ENCODE measurements around the gene STK16.
"Not testable (repeated sequence)": the region's sequence is repeated elsewhere in the genome, so short reads cannot be mapped to it uniquely, and the experiment has no call there.

Gene STK16

GRCh38 chr2:219245148-219245898 is at the start of gene STK16, which contains the start of gene GLB1L:
Gene STK16, plus strand, starts transcription at chr2:219245479. Its CDS starts 521 bp downstream, at chr2:219246000.
Gene GLB1L, minus strand, starts transcription at chr2:219245444. Its CDS starts 1,871 bp downstream, at chr2:219243573.
- peak; percentile 87 for DNase-seq

- DNase-seq = no peak
These were observed 47.9 kb upstream of the STK16 start for GRCh38 chr2:219197388-219197787.

DNA sequence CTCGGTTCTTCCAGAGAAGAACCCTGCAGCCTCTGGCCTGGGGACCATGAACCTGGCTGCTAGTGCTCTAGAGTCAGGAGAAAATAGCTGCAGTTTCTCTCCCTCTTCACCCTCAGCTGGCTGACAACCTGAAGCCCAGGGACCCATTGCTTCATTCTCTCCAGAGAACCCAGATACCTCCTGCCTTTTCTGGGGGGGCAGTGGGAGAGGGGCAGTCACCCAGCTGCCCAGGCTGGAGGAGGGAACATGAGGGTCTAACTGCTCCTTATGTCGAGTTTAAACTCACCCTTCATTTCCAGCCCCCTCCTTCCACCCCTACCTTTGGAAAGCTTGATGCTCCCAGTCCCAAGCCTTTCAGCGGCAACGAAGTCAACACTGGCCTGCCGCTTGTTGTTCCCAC is 46.3 kb upstream of the STK16 start:
- DNase-seq = no peak

- no peak for DNase-seq
These were observed 45.6 kb upstream of the STK16 start for GRCh38 chr2:219199470-219200211.

DNA sequence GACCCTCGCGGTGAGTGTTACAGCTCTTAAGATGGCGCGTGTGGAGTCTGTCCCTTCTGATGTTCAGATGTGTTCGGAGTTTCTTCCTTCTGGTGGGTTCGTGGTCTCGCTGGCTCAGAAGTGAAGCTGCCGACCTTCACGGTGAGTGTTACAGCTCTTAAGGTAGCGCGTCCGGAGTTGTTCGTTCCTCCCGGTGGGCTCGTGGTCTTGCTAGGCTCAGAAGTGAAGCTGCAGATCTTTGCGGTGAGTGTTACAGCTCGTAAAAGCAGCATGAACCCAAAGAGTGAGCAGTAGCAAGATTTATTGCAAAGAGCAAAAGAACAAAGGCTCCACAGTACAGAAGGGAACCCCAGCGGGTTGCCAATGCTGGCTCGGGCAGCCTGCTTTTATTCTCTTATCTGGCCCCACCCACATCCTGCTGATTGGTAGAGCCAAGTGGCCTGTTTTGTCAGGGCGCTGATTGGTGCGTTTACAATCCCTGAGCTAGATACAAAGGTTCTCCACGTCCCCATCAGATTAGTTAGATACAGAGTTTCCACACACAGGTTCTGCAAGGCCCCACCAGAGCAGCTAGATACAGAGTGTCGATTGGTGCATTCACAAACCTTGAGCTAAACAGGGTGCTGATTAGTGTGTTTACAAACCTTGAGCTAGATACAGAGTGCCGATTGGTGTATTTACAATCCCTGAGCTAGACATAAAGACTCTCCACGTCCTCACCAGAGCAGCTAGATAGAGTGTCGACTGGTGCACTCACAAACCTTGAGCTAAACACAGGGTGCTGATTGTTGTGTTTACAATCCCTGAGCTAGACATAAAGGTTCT is 44.6 kb upstream of the STK16 start:
- DNase-seq = peak; percentile 29

DNA sequence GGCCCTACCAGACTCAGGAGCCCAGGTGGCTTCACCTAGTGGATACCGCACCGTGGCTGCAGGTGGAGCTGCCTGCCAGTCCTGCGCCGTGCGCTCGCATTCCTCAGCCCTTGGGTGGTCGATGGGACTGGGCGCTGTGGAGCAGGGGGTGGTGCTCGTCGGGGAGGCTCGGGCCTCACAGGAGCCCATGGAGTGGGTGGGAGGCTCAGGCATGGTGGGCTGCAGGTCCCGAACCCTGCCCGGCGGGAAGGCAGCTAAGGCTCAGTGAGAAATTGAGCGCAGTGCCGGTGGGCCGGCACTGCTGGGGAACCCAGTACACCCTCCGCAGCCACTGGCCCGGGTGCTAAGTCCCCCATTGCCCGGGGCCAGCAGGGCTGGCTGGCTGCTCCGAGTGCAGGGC is 43.9 kb upstream of the STK16 start:
- DNase-seq = not testable (repeated sequence)

DNA sequence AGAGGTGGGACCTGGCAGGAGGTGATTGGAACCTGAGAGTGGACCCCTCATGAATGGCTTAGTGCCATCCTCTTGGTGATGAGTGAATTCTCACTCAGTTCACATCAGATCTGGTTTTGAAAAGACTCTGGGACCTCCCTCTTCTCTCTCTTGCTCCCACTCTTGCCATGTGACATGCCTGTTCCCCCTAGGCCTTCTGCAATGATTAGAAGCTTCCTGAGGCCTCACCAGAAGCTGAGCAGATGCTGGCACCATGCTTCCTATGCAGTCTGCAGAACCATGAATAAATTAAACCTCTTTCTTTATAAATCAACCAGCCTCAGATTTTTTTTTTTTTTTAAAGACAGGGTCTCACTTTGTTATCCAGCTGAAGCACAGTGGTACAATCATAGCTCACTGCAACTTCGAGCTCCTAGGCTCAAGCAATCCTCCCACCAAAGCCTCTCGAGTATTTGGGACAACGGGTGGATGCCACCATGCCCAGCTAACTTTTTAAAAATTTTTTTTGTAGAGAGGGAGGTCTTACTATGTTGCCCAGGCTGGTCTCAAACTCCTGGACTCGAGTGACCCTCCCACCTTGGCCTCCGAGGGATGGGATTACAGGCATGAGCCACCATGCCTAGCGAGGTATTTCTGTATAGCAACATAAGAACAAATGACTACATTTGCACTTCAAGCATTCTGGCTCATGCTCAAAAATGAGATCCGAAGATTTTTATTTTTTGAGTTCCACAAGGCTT is 40.7 kb upstream of the STK16 start:
- DNase-seq = no peak

DNA sequence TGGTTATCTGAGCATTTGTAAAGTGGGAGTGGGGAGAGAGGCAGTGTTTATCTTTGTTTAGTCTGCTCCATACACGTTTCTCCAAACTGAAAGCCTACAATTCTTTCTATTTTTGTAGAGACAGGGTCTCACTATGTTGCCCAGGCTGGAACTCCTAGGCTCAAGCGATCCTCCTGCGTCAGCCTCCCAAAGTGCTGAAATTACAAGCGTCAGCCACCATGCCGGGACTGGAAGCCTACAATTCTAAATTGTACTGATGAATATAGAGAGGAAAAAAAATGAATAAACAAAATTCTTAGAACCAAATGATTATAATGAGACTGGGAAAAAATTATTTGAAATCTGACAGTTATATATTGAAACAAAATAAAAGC is 40.1 kb upstream of the STK16 start:
- no peak for DNase-seq

- no peak for DNase-seq
These were observed 39.3 kb upstream of the STK16 start for GRCh38 chr2:219205981-219206327.

DNA sequence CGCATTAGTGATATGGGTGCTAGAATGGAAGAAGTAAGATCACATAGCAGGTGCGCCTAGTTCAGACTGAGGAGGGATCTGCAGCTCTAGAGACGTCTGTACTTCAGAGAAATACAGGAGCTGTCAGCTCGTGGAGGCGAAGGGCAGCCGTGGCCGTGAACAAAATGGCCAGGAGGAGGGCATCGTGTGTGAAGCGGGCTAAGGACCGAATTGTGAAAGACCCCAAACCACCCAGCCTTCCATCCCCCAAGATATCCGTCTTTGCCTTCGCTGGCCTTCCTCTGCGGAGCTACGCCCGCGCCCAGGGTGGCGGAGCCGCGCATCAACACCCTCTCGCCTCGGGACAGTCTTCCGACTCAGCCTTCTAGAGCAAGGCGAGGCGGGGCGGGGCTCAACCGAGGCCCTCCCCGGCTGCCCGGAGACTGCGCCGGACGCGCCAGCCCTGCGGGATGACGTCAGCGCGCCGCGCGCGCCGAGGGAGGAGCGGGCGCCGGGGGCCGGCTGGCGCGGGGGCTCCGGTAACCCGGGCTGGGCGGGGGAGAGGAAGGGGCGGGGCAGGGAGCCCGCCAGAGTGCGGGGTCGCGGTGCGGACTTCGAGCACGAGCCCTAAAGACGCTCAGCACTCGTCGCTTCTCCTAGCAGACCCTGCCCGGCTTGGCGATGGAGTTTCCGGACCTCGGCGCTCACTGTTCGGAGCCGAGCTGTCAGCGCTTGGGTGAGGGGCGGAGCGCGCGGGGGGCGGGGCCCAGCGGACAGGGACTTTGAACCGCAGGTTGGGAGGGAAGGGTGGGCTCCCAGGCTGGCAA is 38.7 kb upstream of the STK16 start, which contains the start of gene ZFAND2B:
Gene ZFAND2B (plus strand): TSS at position 455 of the 806 bp plus-strand sequence. CDS start 206 bp downstream, at position 661.
- peak; percentile 95 for DNase-seq

DNA sequence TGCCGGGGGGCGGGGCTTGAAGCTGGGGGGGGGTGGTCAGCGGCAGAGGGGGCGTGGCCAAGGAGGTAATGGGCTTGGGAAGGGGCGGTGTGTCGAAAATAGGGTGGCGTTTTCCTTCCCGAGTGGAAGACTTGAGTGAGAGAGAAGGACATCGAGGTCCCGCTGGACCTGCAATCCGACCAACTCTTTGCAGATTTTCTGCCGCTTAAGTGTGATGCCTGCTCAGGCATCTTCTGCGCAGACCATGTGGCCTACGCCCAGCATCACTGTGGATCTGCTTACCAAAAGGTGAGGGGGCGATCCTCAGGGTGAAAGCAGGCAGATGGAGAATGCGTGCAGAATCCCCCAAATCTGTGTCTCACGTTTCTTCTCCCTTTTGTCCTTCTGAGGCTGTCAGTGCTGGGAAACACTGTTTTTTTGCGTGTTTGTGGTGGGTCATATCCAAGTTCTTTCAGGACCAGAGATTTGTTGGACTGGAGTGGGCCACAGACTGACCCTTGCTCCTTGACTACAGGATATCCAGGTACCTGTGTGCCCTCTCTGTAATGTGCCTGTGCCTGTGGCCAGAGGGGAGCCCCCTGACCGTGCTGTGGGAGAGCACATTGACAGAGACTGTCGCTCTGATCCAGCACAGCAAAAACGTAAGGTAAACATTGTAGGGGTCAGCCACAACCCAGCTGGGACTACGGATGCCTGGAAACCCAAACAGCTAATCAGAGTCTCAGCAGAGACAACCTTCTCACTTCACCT is 38.0 kb upstream of the STK16 start:
- DNase-seq = no peak

- DNase-seq = no peak
These were observed 37.2 kb upstream of the STK16 start for GRCh38 chr2:219207884-219208740.

- no peak for DNase-seq
These were observed 35.8 kb upstream of the STK16 start for GRCh38 chr2:219209236-219210195.

GRCh38 chr2:219210196-219210885 is 34.9 kb upstream of the STK16 start:
- no peak for DNase-seq

DNA sequence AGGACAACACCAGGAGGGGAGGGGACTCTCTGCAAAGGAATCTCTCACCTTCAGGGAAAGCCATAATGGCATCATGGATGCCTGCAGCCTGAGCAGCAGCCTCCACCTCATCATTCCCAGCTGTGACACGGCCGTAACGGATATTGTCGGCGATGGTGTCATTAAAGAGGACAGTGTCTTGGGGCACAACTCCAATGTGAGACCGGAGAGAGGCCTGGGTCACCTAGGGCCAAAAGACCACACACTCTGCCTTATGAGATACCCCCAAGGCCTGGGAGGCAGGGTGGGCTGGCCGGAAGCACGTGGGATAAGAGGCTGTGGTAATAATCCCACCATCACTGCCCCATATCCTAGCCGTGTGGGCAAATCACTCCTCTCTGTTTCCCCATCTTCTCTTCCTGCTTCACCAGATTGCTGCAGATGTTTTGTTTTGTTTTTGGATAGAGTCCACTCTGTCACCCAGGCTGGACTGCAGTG is 34.4 kb upstream of the STK16 start:
- DNase-seq = no peak

- no peak for DNase-seq
These were observed 32.3 kb upstream of the STK16 start for GRCh38 chr2:219213026-219213415.

DNA sequence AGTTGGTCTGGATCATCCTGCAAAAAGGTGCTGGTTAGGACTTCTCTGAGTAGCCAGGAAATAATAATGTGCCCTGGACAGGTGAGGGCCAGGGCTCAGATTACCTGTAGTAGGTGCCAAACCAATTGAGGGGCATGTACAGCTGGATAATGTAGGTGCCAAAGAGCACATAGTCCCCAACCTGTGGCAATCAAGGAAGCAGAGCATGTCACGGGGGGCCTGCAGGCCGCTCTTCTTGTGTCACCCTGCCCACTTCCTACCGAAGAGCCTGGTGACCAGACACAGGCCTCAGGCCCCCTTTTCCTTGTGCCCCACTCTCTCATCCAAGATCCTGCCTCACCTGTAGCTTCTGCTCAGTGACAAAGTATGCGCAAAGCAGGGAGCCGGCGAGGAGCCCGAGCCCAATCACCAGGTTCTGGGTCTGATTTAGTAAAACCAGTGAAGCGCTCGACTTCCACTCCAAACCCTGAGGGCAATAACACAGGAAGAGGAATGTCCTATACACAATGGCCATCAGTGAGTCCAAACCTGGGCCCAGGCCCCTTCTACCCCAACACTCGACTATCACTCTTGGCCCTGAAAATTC is 31.7 kb upstream of the STK16 start:
- no peak for DNase-seq

DNA sequence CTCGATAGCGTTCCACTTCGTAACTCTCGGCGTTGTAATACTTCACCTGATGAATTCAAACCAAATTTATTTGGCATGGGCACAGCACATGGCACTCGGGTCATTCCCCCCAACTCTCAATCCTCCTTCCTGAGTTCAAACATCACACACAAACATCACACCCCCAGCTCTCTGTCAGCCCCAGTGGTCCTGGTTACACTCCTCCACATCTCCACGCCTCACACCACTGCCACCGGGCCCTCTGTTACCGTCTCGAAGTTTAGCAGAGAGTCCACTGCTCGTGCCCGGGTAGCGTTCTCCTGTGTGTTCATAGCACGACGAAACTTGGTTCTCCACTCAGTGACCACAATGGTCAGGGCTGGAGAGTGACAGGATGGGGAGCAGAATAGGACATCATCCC is 31.1 kb upstream of the STK16 start:
- DNase-seq = no peak
